OCI-LY7 (cell line): ENCODE results near the gene PPP1R12C.

Source experiments
- EZH2phosphoT487 ChIP-seq: fragments of 200-600 bp; sonication (generic); IDR thresholded peaks from 2 replicates; pipeline ENCODE4 v1.6.1; 2018; ENCODE audit warnings: low read depth, borderline replicate concordance, mild to moderate bottlenecking, mixed run types, antibody characterized with exemption, low read length, moderate library complexity, mixed read lengths
- TF ChIP-seq, protein P1 (sequence below): fragments of 200-600 bp; sonication (generic); conservative IDR thresholded peaks from 2 replicates; pipeline ENCODE4 v1.5.1; 2014; ENCODE audit warnings: mild to moderate bottlenecking, antibody characterized with exemption, low read length, moderate library complexity, mixed read lengths

DNA sequence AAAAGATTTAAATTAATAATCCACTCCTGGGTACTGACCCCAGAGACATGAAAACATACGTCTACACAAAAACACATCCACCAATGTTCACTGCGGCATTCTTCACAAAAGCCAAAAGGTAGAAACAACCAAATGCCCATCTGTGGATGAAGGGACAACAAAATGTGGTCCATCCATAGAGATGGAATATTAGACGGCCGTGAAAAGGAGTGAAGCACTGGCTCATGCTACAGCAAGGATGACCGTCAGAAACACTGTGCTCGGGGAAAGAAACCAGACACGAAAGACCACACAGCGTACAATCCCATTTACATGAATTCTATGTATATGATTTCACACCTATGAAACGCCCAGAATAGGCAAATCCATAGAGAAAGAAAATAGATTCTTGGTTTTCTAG is 60.6 kb downstream of the PPP1R12C start:
- TF ChIP-seq, protein P1, sequence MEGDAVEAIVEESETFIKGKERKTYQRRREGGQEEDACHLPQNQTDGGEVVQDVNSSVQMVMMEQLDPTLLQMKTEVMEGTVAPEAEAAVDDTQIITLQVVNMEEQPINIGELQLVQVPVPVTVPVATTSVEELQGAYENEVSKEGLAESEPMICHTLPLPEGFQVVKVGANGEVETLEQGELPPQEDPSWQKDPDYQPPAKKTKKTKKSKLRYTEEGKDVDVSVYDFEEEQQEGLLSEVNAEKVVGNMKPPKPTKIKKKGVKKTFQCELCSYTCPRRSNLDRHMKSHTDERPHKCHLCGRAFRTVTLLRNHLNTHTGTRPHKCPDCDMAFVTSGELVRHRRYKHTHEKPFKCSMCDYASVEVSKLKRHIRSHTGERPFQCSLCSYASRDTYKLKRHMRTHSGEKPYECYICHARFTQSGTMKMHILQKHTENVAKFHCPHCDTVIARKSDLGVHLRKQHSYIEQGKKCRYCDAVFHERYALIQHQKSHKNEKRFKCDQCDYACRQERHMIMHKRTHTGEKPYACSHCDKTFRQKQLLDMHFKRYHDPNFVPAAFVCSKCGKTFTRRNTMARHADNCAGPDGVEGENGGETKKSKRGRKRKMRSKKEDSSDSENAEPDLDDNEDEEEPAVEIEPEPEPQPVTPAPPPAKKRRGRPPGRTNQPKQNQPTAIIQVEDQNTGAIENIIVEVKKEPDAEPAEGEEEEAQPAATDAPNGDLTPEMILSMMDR: no peak
- TF ChIP-seq EZH2phosphoT487: no peak
